Islet of Langerhans (tissue), 1 donor: ENCODE results near the gene KRTAP4-1.
"Not testable (repeated sequence)": the region's sequence is repeated elsewhere in the genome, so short reads cannot be mapped to it uniquely, and the experiment has no call there.

Experiments used
- FAIRE-seq: peaks from one replicate; lab custom pipeline; 2011; peaks lifted over from hg19 to GRCh38; lab: Jason Lieb, UNC

KRTAP4-1 gene

DNA sequence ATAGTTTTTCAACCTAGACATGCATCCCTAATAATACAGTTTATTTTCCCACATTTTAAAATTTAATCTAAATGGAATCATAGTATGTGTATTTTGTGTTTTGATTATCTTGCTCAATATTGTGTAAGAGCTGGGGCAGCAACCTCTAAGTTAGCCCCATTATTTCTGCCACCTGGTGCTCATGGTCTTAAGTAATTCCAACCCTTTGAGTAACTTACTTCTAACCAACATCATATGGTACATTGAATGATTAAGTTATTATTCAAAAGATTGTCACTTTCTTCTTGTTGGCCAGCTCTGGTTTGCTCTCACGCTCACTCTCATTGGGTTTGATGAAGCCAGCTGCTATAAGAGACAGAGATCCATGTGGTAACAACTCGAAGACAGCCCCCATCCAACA, 12.8 kb downstream of the KRTAP4-1 start:
- FAIRE-seq = no peak

DNA sequence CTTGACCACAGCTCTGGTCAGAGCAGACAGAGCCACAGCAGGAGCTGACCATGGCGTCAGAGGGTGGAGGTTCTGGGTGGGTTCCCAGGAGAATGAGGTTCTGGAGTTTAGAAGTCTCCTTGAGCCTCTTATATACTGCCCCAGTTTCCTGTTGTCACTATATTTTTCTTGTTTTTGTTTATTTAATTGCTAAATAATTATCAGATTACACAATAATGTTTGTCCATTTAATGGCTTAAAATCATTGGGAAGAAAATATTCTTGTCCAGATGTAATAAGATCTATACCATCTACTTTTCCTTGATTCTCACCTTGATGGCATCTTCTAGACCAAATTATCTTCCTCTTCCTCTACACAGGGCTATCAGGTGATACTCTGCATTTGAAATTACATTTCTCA, 16.6 kb downstream of the KRTAP4-1 start, which contains the start of gene KRTAP4-3:
KRTAP4-3 (minus strand) TSS at position 101 of the 400 bp plus-strand sequence; CDS start at position 52, 49 bp downstream.
- no peak for FAIRE-seq

DNA sequence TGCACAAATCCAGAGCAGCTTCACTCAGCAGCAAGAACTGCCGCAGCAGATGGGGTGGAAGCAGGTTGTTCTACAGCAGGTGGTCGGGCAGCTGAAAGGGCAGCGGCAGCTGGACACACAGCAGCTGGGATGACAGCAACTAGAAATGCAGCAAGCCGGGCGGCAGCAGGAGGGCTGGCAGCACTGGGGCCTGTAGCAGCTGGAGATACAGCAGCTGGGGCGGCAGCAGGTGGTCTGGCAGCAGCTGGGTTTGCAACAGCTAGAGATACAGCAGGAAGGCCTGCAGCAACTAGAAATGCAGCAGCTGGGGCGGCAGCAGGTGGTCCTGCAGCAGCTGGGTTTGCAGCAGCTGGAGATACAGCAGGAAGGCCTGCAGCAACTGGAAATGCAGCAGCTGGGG, 17.1 kb downstream of the KRTAP4-1 start:
- FAIRE-seq = no peak

DNA sequence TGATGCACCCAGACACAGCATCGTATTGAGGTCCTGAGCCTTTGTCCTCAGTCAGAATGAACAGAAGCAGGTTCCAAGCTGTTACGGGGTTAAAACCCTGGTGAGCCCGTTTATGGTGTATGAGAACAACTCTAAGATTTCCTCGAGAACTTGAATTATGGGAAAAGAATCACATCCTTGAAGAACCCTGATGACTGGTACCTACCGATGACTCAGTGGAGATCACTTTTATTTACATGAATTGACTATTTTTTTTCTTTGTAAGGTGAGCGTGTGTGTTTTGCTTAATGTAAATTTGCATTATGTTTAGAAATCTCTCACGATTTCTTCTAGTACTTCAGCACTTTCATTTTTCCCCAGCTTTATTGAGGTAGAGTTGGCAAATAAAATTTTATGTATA, 20.9 kb downstream of the KRTAP4-1 start:
- FAIRE-seq = no peak

DNA sequence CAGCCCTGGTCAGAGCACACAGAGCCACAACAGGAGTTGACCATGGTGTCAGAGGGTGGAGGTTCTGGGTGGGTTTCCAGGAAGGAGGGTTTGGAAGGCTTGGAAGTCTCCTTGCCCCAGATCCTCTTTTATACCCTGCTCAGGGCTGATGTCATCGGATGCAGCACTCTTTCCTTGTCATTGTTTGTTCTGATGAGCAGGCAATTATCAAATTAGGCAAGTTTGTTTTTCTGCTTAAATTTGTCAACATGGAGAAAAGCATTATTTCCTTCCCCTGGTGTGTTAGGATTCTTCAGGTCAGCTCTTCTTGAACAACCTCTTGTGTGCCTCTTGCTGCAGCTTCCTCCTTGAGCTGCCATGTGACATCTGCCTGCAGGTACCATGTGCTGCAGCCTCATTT, 24.1 kb downstream of the KRTAP4-1 start, which contains the start of gene KRTAP4-4:
KRTAP4-4 (minus strand) TSS at position 101 of the 400 bp plus-strand sequence; CDS start at position 44, 57 bp downstream.
- FAIRE-seq = no peak

DNA sequence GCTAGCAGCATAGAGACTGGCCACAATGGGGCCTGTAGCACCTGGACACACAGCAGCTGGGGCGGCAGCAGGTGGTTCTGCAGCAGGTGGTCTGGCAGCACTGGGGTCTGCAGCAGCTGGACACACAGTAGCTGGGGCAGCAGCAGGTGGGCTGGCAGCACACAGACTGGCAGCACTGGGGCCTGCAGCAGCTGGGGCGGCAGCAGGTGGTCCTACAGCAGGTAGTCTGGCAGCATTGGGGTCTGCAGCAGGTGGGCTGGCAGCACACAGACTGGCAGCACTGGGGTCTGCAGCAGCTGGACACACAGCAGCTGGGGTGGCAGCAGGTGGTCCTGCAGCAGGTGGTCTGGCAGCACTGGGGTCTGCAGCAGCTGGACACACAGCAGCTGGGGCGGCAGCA, 24.5 kb downstream of the KRTAP4-1 start:
- FAIRE-seq = not testable (repeated sequence)

DNA sequence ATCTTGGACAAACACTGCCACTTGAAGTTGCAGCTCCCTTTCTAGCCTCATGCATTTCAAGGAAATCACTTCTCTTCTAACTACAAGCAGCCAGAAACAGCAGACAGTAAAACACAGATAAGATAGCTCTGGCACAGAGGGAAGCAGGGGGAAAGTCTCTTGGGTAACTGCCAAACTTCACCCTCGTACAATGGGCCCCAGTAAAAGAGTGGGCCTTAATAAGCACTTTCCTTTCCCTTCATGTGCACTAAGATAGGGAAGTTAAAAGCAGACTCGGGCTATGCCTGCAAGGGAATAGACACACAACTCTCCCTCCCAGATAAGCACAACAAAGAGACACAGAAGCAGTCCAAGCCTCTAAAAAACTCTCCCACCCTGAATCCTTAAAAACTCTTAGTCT, 30.9 kb downstream of the KRTAP4-1 start:
- no peak for FAIRE-seq

DNA sequence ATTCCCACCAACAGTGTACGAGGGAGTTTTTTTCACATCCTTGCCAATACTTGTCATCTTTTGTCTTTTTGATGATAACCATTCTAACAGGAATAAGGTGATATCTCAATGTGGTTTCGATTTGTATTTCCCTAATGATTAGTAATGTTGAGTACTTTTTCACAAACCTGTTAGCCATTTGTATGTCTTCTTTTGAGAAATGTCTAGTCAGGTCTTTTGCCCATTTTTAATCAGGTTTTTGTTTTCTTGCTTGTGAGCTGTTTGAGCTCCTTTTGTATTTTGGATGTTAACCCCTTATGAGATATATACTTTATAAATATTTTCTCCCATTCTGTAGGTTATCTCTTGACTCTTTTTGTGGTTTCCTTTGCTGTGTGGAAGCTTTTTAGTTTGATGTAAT, 33.2 kb downstream of the KRTAP4-1 start:
- no peak for FAIRE-seq

DNA sequence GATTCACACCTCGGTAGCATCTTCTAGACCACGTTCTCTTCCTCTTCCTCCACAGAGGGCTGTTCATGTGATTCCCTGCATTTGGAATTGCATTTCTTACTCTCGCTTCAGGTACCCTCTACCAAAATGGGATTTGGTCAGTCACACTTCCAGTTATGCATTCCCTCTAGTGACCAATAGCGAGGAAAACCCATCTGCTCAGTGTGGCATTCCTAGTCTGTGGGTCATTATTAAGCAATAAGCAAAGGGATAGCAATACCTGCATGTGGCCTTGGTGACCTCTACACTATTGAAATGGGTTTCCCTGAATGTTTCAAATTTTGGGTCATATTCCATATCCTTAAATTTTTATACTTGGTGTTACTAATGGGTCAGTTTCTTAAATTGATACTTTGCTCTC, 34.7 kb downstream of the KRTAP4-1 start:
- no peak for FAIRE-seq

DNA sequence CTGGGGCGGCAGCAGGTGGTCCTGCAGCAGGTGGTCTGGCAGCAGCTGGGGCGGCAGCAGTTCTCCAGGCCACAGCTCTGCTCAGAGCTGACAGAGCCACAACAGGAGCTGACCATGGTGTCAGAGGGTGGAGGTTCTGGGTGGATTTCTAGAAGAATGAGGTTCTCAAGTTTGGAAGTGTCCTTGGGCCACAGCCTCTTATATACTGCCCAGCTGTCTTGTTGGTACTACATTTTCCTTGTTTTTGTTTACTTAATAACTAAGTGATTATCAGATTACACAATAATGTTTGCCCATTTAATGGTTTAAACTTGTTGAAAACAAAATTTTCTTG, 35.1 kb downstream of the KRTAP4-1 start, which contains the start of gene KRTAP4-5:
KRTAP4-5 (minus strand) TSS at position 174 of the 334 bp plus-strand sequence; CDS start at position 116, 58 bp downstream.
- FAIRE-seq = no peak

DNA sequence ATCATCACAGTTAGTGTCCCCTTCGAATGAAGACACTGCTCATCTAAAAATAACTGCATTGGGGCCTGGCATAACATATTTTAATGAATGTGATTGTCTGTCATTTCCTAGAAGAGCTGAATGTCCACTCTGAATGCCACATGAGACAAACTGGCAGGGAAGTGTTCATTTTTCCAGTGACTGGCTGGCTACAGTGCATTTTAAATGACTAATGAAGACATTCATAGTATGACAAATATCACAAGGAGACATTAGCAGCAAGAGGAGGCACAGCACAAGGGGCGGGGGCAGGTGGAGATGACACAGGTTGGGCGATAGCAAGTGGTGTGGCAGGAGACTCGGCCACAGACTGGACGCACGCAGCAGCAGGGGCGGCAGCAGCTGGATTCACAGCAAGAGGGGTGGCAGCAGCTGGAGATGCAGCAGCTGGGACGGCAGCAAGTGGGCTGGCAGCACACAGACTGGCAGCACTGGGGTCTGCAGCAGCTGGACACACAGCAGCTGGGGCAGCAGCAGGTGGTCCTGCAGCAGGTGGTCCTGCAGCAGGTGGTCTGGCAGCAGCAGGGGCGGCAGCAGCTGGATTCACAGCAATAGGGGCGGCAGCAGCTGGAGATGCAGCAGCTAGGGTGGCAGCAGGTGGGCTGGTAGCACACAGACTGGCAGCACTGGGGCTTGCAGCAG, 35.6 kb downstream of the KRTAP4-1 start:
- not testable (repeated sequence) for FAIRE-seq

DNA sequence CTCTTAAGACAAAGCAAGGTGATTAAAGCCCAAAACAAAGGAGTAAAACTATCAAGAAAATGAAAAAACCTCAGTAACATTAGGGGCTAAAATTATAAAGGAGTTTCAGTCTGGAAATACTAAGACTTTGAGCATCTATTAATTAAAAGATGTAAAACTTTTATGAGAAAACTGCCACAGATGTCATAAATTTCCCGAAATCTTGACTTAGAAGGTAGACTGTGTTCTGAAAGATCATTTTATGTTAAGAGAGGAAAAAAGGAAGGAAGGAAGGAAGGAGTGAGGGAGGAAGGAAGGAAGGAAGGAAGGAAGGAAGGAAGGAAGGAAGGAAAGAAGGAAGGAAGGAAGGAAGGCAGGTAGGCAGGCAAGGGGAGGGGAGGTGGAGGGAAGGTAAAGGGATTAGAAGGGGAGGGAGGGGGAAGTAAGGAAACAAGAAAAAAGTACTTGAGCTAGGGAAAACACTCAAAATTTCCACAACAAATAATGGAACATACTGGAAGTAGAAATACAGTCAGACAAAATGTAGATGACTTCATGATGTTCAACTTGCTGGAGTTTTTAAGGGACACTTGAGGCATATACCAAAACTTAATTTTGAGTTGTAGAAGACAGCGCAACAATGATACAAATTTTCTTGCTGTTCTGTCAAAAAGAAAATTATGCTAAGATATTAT, 37.0 kb downstream of the KRTAP4-1 start:
- no peak for FAIRE-seq

DNA sequence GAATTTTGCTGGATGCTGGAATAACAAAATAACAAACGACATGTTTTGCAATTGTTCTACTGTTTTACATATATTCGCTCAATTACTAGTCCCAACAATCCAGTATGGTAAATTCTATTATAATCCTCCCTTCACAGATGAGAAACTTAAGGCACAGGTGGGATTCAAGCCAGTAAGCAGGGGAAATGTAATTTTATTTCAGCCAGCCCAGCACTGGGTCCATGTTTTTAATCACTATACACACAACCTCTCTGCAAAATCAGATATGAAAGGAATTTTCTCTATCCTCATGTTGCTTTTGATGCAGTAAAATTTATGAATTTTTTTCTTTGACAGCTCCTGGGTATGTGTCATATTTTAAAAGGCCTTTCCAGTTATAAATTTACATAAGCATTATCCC, 39.5 kb downstream of the KRTAP4-1 start:
- FAIRE-seq = no peak

DNA sequence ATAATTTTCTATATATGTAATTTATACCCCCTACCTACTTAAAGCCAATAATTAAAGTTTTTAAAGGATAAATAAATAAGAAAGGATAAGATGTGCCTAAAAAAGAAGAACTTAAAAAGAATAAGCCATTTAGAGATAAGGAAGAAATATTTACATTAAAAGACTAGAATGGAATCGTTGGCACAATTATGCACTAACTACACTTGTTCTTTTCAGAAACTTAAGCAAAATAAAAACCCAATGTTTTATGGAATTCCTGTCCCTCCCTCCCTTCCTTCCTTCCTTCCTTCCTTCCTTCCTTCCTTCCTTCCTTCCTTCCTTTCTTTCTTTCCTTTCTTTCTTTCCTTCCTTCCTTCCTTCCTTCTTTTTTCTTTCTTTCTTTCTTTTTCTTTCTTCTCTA, 39.9 kb downstream of the KRTAP4-1 start:
- FAIRE-seq = no peak

DNA sequence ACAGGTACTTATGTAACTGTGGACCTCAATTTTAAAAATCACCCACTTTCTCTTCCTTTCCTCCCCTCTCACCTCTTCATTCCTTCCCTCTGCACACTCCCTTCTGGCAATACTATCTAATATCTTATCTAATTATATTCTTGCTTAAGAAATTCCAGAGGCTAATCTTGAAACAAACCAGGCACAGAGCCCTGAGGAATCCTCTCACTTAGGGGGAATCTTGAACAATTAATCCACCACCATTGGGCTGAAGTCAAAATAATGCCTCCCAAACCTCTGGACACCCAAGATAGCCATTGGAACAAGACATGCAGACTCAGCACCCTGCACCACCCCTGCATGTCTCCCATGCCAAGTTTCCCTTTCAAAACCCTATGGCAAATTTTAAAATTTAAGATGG, 43.4 kb downstream of the KRTAP4-1 start:
- no peak for FAIRE-seq

DNA sequence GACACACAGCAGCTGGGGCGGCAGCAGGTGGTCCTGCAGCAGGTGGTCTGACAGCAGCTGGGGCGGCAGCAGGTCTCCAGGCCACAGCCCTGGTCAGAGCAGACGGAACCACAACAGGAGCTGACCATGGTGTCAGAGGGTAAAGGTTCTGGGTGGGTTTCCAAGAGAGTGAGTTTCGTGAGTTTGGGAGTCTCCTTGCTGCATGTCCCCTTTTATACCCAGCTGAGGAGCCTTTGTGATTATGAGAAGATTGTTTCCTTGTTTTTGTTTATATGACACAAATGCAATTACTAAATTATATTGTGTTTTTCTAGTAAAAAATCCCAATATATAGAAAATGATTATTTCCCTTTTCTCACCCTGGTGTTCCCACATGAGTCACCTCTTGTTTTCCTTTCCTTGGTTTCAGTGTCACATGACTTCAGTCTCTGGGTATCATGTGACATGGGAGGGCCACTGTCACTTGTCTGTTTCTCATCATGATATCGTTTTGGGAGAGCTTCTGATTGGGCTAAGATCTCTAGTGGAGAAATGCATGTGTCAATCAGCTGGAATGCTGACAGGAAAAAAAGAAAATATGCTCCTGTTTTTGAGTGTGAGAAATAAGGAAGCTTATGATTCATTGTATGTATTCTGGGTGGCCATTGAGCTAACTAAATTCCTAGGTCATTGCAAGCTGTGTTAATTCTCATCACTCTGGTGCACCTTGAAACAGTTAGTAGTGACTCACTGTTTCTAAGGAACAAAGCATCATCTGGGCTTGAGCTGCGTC, 44.2 kb downstream of the KRTAP4-1 start, which contains the start of gene KRTAP4-6:
KRTAP4-6 (minus strand) TSS at position 185 of the 772 bp plus-strand sequence; CDS start at position 128, 57 bp downstream.
- FAIRE-seq = no peak

DNA sequence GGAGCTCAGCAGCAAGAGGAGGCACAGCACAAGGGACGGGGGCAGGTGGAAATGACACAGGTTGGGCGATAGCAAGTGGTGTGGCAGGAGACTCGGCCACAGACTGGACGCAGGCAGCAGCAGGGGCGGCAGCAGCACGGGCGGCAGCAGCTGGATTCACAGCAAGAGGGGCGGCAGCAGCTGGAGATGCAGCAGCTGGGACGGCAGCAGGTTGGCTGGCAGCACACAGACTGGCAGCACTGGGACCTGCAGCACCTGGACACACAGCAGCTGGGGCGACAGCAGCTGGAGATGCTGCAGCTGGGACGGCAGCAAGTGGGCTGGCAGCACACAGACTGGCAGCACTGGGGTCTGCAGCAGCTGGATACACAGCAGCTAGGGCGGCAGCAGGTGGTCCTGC, 44.8 kb downstream of the KRTAP4-1 start:
- FAIRE-seq = not testable (repeated sequence)
